ENCODE results near the gene MIF4GD. TPM values are rescaled to one million over a fixed set of nuclear protein-coding genes. Genes with fewer than 3 reads are reported as not detected.

MIF4GD gene
- polyA plus RNA-seq, 2 of the 4 experiments (the other 2 are of a cell fraction): 23.9 to 61.0 TPM

DNA sequence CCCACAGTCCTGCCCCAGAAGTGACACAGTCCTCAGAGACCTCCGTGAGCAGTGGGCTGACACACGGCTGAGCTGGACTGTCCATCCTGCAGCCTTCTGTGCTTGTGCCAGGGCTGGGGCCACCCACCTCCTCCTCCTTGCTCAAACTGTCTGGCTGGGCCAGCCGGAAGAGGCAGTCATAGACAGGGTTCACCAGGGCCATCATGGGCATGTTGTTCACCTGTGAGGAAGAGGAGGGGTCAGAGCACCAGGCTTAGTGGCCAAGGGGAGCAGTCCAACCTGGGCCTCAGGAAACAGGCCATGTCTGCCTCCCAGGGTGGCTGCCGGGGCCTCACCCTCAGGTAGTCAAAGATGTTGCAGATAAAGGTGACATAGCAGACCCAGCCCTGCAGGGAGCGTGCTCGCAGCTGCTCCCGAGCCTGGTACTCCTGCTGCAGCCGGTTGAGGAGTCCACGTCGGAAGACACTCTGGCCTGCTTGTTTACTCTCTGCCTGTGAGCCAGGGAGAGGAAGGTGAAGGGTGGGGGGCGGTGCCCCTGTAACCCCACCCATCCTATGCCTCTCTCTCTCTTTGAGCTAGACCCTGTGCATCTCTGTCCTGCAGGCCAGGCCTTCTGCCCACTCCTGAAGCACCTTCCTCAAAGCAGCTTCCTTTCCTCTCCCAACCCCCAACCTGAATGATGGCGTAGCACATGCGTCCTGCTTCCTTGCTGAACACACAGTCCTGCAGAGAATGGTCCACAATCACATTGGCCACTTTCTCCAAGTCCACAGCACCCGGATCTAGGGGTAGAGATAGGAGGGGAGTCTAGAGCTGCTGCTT is 3.4 kb downstream of the MIF4GD start (continued):
- no peak for TF ChIP-seq JUNB (IDR thresholded peaks at IDR 0.05)
- no peak for TF ChIP-seq RARB (CRISPR knock-in tag; IDR thresholded peaks at IDR 0.05)
- TF ChIP-seq HOXB5 (CRISPR knock-in tag; IDR thresholded peaks at IDR 0.05): no peak
- TF ChIP-seq HDAC2 (IDR thresholded peaks at IDR 0.05): no peak
- peak; percentile 7; the same call in 1 of the 2 replicates for TF ChIP-seq POLR2A (IDR thresholded peaks at IDR 0.05; ENCODE audit: low read length)

DNA sequence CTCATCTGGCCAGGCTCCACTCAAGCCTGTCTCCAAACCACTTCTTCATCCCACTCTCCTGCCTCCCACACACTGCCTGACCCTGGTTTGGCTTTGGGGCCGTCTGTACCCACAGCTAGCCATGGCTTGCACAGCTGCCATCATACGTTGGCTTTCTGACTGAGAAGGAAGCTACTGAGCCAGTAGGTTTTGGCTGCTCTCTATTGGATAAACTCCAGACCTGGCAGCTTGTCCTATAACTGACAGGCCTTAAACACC is 3.9 kb downstream of the MIF4GD start:
- 83% methylated on average over 2 of the region's 2 CpGs for WGBS (ENCODE audit: missing lambda C conversion rate)
- no peaks in the 10 kb centered on the region for H3K9me3 ChIP-seq
- H3K4me3 ChIP-seq: no peak overlapping the region
- peaks cover 27% of the 10 kb centered on the region for H3K4me1 ChIP-seq
- no peak for DNase-seq (ENCODE audit: low read depth in 1 of 2, low spot score in 1 of 2)
- CTCF ChIA-PET: interaction anchor here (0.6 to 8.4 kb wide), 8 partner anchors 15 to 153 kb away, joined by 3 to 110 read pairs (median 4); no protein-coding TSS in a partner anchor
- no peak overlapping the region for H3K27ac ChIP-seq
- POLR2A ChIA-PET: interaction anchor here (0.9 kb wide), 1 partner anchor 138 kb away, joined by 3 read pairs; the partner anchor contains the start of gene GRB2
- TF ChIP-seq EHF (CRISPR knock-in tag; IDR thresholded peaks at IDR 0.05) (no peak), MAFK (IDR thresholded peaks at IDR 0.05; ENCODE audit: partially characterized antibody) (no peak), TP53 (CRISPR knock-in tag; IDR thresholded peaks at IDR 0.05) (no peak), HOXB13 (CRISPR knock-in tag; IDR thresholded peaks at IDR 0.05; ENCODE audit: low read depth) (no peak), KDM1A (IDR thresholded peaks at IDR 0.05; ENCODE audit: low read depth) (no peak), TFCP2L1 (CRISPR knock-in tag; IDR thresholded peaks at IDR 0.05) (no peak), RFX5 (IDR thresholded peaks at IDR 0.05) (no peak), HOXA7 (CRISPR knock-in tag; IDR thresholded peaks at IDR 0.05) (no peak), KDM5A (IDR thresholded peaks at IDR 0.05) (no peak), MYC (IDR thresholded peaks at IDR 0.05; ENCODE audit: borderline replicate concordance, low read length) (no peak), ZFP36 (IDR thresholded peaks at IDR 0.05; ENCODE audit: borderline replicate concordance, partially characterized antibody) (no peak), RCOR1 (IDR thresholded peaks at IDR 0.05; ENCODE audit: low read depth, low read length) (no peak), EHMT2 (IDR thresholded peaks at IDR 0.05; ENCODE audit: low read depth) (no peak), SREBF2 (IDR thresholded peaks at IDR 0.05) (no peak), CHD4 (IDR thresholded peaks at IDR 0.05; ENCODE audit: borderline replicate concordance) (no peak), REST (IDR thresholded peaks at IDR 0.05) (no peak)
- TF ChIP-seq, protein P1, sequence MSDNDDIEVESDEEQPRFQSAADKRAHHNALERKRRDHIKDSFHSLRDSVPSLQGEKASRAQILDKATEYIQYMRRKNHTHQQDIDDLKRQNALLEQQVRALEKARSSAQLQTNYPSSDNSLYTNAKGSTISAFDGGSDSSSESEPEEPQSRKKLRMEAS (IDR thresholded peaks at IDR 0.05): no peak
- TF ChIP-seq, protein P2, sequence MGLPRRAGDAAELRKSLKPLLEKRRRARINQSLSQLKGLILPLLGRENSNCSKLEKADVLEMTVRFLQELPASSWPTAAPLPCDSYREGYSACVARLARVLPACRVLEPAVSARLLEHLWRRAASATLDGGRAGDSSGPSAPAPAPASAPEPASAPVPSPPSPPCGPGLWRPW (IDR thresholded peaks at IDR 0.05): no peak
- TF ChIP-seq, protein P3, sequence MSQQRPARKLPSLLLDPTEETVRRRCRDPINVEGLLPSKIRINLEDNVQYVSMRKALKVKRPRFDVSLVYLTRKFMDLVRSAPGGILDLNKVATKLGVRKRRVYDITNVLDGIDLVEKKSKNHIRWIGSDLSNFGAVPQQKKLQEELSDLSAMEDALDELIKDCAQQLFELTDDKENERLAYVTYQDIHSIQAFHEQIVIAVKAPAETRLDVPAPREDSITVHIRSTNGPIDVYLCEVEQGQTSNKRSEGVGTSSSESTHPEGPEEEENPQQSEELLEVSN (IDR thresholded peaks at IDR 0.05; ENCODE audit: borderline replicate concordance, low read depth): no peak
- TF ChIP-seq, protein P4, sequence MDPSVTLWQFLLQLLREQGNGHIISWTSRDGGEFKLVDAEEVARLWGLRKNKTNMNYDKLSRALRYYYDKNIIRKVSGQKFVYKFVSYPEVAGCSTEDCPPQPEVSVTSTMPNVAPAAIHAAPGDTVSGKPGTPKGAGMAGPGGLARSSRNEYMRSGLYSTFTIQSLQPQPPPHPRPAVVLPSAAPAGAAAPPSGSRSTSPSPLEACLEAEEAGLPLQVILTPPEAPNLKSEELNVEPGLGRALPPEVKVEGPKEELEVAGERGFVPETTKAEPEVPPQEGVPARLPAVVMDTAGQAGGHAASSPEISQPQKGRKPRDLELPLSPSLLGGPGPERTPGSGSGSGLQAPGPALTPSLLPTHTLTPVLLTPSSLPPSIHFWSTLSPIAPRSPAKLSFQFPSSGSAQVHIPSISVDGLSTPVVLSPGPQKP (IDR thresholded peaks at IDR 0.05; ENCODE audit: low read depth, low read length): no peak
- no peak for FAIRE-seq
- no peak for ATAC-seq
- H3K4me2 ChIP-seq: no peak overlapping the region
